Sigmoid colon (tissue), 7 donors: ENCODE data around the gene BCL2L12. TPM values are rescaled to one million over a fixed set of nuclear protein-coding genes. Genes with fewer than 3 reads are reported as not detected.

Source experiments
- DNase-seq: peaks from one replicate; pipeline ENCODE4 v3.0.0-alpha.2; 2019
- H3K27ac ChIP-seq, 4 donors: fragments of 200-600 bp; sonication (generic); one replicate each; pipeline ENCODE4 v1.5.1; 2016 to 2019; ENCODE audit warnings: mild to moderate bottlenecking in 1 of 4
- H3K27me3 ChIP-seq, 3 donors: fragments of 200-600 bp; sonication (generic); one replicate each; pipeline ENCODE4 v1.5.1; 2019; ENCODE audit warnings: mild to moderate bottlenecking in 1 of 3
- H3K36me3 ChIP-seq, 4 donors: fragments of 200-600 bp; sonication (generic); one replicate each; pipeline ENCODE4 v1.5.1; 2016 to 2019
- H3K4me1 ChIP-seq, 4 donors: fragments of 200-600 bp; sonication (generic); one replicate each; pipeline ENCODE4 v1.5.1; 2017 to 2019
- H3K4me3 ChIP-seq, 4 donors: fragments of 200-600 bp; sonication (generic); one replicate each; pipeline ENCODE4 v1.5.1; 2017 to 2019; ENCODE audit warnings: mild to moderate bottlenecking in 2 of 4, moderate library complexity in 1 of 4
- H3K9me3 ChIP-seq, 4 donors: fragments of 200-600 bp in 3 of 4; sonication (generic) in 3 of 4; one replicate each; pipeline versions ENCODE4 v1.5.1 to v1.6.1; 2013 to 2019
- EP300 ChIP-seq, 4 donors: sonication (generic); formaldehyde crosslinking; IDR thresholded peaks; one replicate each; pipeline ENCODE4 v1.6.1; 2017; ENCODE audit warnings: antibody characterized with exemption in 4 of 4
- POLR2A ChIP-seq, 2 donors: fragments of 450-650 bp; IDR thresholded peaks; one replicate each; pipeline ENCODE4 v1.6.1; 2016; ENCODE audit warnings: antibody characterized with exemption in 2 of 2, mild to moderate bottlenecking in 2 of 2, moderate library complexity in 2 of 2
- POLR2AphosphoS5 ChIP-seq, 4 donors: sonication (generic); formaldehyde crosslinking; IDR thresholded peaks; one replicate each; pipeline ENCODE4 v1.6.1; 2017; ENCODE audit warnings: antibody characterized with exemption in 4 of 4
- WGBS, 2 donors: extraction: QIAGEN DNeasy Blood & Tissue Kit; methylation state at CpG; one replicate each; pipeline ENCODE4 v1.1.7; 2013; 5-methylcytosine and 5-hydroxymethylcytosine counted together
- intact Hi-C: fragments of 100-400 bp; cut with DNase I; formaldehyde crosslinking; loops from one replicate; pipeline ENCODE4 v1.15.1; 2023
- polyA plus RNA-seq, 3 donors: library from polyadenylated mRNA; stranded (reverse); fragments of 200-250 nt; gene quantifications; one replicate each; pipeline ENCODE4 v1.2.3, GENCODE V29; 2013
- total RNA-seq, 4 donors: library from RNA; depleted of rRNA; stranded (reverse); fragments of >200 nt; gene quantifications; one replicate each; pipeline ENCODE4 v1.1.0, GENCODE V29; 2016
- TF ChIP-seq, protein P1 (sequence below), 4 experiments: fragments of 450-650 bp in 3 of 4; fragments of 200-600 bp in 1 of 4; IDR thresholded peaks; one replicate each; pipeline ENCODE4 v1.5.1; 2016 to 2019; ENCODE audit warnings: antibody characterized with exemption in 4 of 4, mild to moderate bottlenecking in 3 of 4, moderate library complexity in 2 of 4
- donor health status: healthy with polysubstance abuse.
- donor health status: Bipolar disorder and iron deficiency.
- donor health status: healthy.

BCL2L12 gene
- total and polyA plus RNA-seq, 7 donors, result 4.6 to 43.6 (median 9.0) TPM

DNA sequence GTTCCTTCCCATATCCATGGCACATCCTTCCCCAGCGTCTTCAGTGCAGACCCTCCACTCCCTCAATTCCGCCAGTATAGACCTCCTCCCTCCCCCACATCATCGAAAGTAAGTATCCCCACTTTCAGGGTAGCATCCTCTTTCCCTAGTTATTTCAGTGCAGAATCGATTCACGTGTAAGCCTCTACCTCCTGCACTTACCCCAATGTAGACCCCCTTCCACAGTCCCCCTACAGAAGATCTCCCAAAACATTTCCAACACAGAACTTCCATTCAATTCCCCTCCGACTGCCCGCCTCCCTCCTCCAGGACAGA, 740 bp upstream of the BCL2L12 start:
- H3K4me3 ChIP-seq, result peak overlapping the region; percentile 62 to 75 (median 66)
- TF ChIP-seq POLR2A (IDR thresholded peaks at IDR 0.05), result no peak
- TF ChIP-seq, protein P1, sequence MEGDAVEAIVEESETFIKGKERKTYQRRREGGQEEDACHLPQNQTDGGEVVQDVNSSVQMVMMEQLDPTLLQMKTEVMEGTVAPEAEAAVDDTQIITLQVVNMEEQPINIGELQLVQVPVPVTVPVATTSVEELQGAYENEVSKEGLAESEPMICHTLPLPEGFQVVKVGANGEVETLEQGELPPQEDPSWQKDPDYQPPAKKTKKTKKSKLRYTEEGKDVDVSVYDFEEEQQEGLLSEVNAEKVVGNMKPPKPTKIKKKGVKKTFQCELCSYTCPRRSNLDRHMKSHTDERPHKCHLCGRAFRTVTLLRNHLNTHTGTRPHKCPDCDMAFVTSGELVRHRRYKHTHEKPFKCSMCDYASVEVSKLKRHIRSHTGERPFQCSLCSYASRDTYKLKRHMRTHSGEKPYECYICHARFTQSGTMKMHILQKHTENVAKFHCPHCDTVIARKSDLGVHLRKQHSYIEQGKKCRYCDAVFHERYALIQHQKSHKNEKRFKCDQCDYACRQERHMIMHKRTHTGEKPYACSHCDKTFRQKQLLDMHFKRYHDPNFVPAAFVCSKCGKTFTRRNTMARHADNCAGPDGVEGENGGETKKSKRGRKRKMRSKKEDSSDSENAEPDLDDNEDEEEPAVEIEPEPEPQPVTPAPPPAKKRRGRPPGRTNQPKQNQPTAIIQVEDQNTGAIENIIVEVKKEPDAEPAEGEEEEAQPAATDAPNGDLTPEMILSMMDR (IDR thresholded peaks at IDR 0.05), result no peak
- no peak for TF ChIP-seq EP300 (IDR thresholded peaks at IDR 0.05)
- no peak for TF ChIP-seq POLR2AphosphoS5 (IDR thresholded peaks at IDR 0.05)
- intact Hi-C loops, result loop anchor here (2.0 kb wide), 1 partner anchor 22 kb away; the partner anchor contains the start of gene SCAF1
- no peaks in the 10 kb centered on the region for H3K9me3 ChIP-seq
- H3K27ac ChIP-seq, result peak overlapping the region; percentile 87 to 95 (median 92)
- 0 to 1% methylated on average over 7 of the region's 7 CpGs for WGBS, 2 donors
- peaks cover 10 to 34% (median 21%) of the 10 kb centered on the region in 4 donors for H3K36me3 ChIP-seq
- DNase-seq, result no peak
- H3K4me1 ChIP-seq, result peaks cover 0 to 33% (median 22%) of the 10 kb centered on the region in 4 donors
- no peaks in the 10 kb centered on the region for H3K27me3 ChIP-seq

DNA sequence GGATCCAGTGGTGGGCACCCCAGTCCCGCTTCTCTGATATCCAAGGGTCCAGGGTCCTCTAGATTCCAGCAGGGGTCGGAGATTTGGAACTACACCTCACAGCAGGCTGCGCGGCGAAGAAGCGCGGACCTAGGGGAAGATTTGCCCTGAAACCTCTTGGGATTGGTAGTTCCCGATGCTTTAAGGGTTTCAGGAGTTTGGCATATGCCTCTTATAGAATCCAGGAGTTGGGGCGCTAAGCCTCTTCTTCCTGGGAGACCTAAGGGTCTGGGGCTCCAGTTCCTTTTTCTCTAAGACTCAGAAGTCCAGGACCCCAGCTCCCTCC, 349 bp downstream of the BCL2L12 start:
- TF ChIP-seq POLR2A (IDR thresholded peaks at IDR 0.05), result no peak
- TF ChIP-seq, protein P1 (IDR thresholded peaks at IDR 0.05), result no peak
- TF ChIP-seq EP300 (IDR thresholded peaks at IDR 0.05), result no peak
- no peak for TF ChIP-seq POLR2AphosphoS5 (IDR thresholded peaks at IDR 0.05)
- H3K27ac ChIP-seq, result peak overlapping the region; percentile 87 to 95 (median 92)
- no peaks in the 10 kb centered on the region for H3K27me3 ChIP-seq
- WGBS, 2 donors, result 1% methylated on average over 9 of the region's 9 CpGs
- H3K4me1 ChIP-seq, result peaks cover 0 to 33% (median 22%) of the 10 kb centered on the region in 4 donors
- DNase-seq, result no peak
- intact Hi-C loops, result no loop called here
- peak overlapping the region; percentile 62 to 75 (median 66) for H3K4me3 ChIP-seq
- H3K36me3 ChIP-seq, result peaks cover 10 to 30% (median 15%) of the 10 kb centered on the region in 4 donors
- H3K9me3 ChIP-seq, result no peaks in the 10 kb centered on the region

DNA sequence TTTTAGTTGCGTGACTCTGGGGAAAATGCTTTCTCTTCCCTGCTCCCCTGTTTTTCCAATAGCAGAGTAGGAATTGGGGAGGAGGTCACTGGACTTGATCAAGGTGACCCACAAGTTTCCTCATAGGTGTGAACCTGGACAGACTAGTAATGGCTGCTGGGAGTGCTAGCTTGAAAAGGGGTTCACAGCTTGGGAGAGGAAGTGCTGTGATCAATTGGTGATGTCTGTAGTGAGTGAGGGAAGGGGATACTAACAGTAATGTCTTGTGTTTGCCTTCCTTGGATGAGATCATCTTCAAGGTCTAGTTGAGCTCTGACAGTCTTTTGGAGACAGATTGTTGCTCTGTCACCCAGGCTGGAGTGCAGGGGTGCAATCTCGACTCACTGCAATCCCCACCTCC, 1.7 kb downstream of the BCL2L12 start:
- Histone ChIP-seq H3K27ac (no peak overlapping the region), H3K27me3 (no peaks in the 10 kb centered on the region), H3K9me3 (no peaks in the 10 kb centered on the region), H3K4me1 (peaks cover 0 to 39% (median 27%) of the 10 kb centered on the region in 4 donors), H3K36me3 (peaks cover 3 to 16% (median 5%) of the 10 kb centered on the region in 4 donors), H3K4me3 (no peak overlapping the region)
- intact Hi-C loops, result no loop called here
- DNase-seq, result no peak
- 89 to 93% methylated on average over 2 of the region's 2 CpGs for WGBS, 2 donors
- TF ChIP-seq, protein P1 (IDR thresholded peaks at IDR 0.05), result no peak
- TF ChIP-seq EP300 (IDR thresholded peaks at IDR 0.05), result no peak
- TF ChIP-seq POLR2AphosphoS5 (IDR thresholded peaks at IDR 0.05), result no peak
- no peak for TF ChIP-seq POLR2A (IDR thresholded peaks at IDR 0.05)

DNA sequence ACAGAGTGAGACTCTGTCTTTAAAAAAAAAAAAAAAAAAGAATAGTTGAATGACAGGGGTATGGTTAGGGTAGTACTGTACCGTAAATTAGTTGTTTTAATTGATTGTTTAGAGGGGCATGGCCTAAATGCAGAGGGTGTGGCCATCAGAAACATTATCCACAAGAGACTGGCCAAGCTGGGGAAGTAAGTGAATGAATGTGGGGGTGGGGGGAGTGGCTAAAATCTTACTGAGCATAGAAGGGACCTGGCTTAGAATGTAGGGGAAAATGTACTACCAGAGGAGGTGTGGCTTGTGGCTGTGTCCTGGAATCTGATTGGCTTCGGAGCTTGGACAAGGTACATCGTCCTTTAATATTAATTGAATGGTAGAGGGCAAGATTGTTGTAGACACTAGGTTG, 3.8 kb downstream of the BCL2L12 start:
- no peak for TF ChIP-seq EP300 (IDR thresholded peaks at IDR 0.05)
- no peak for TF ChIP-seq POLR2A (IDR thresholded peaks at IDR 0.05)
- TF ChIP-seq, protein P1 (IDR thresholded peaks at IDR 0.05), result no peak
- no peak for TF ChIP-seq POLR2AphosphoS5 (IDR thresholded peaks at IDR 0.05)
- no peaks in the 10 kb centered on the region for H3K9me3 ChIP-seq
- intact Hi-C loops, result no loop called here
- H3K27me3 ChIP-seq, result no peaks in the 10 kb centered on the region
- no peak overlapping the region for H3K4me3 ChIP-seq
- H3K27ac ChIP-seq, result no peak overlapping the region
- peaks cover 0 to 26% (median 17%) of the 10 kb centered on the region in 4 donors for H3K4me1 ChIP-seq
- DNase-seq, result no peak
- peaks cover 0 to 9% (median 0%) of the 10 kb centered on the region in 4 donors for H3K36me3 ChIP-seq
- WGBS, 2 donors, result 92 to 96% methylated on average over 3 of the region's 3 CpGs
